HepG2 (cell line): Measurements from ENCODE around the gene IFT172. TPM values are rescaled to one million over a fixed set of nuclear protein-coding genes. Genes with fewer than 3 reads are reported as not detected.

ENCODE experiments used
- BCL6 ChIP-seq: IDR thresholded peaks from 2 replicates; pipeline ENCODE4 v1.6.1; 2016; ENCODE audit warnings: missing genetic modification reagents, missing compliant biosample characterization
- CERS6 ChIP-seq: sonication (generic); formaldehyde crosslinking; IDR thresholded peaks from 2 replicates; pipeline ENCODE4 v1.5.0; 2020; ENCODE audit warnings: missing genetic modification reagents
- HNF1B ChIP-seq: sonication (generic); formaldehyde crosslinking; IDR thresholded peaks from 2 replicates; pipeline ENCODE4 v1.5.1; 2020; ENCODE audit warnings: mild to moderate bottlenecking, moderate library complexity, missing genetic modification reagents
- HNRNPH1 ChIP-seq: fragments of 200-400 bp; formaldehyde crosslinking; optimal IDR thresholded peaks from 2 replicates; pipeline ENCODE3; 2017; ENCODE audit warnings: mild to moderate bottlenecking, low read depth, low read length
- HNRNPLL ChIP-seq: fragments of 200-400 bp; formaldehyde crosslinking; IDR thresholded peaks from 2 replicates; pipeline ENCODE4 v1.6.1; 2017; ENCODE audit warnings: mild to moderate bottlenecking, low read depth, low read length; ENCODE audit not compliant: poor library complexity, severe bottlenecking
- JARID2 ChIP-seq: sonication (generic); formaldehyde crosslinking; IDR thresholded peaks from 2 replicates; pipeline ENCODE4 v1.8.1; 2023; ENCODE audit warnings: missing genetic modification reagents, inconsistent platforms; ENCODE audit not compliant: insufficient replicate concordance
- KDM4B ChIP-seq: sonication (generic); formaldehyde crosslinking; IDR thresholded peaks from 2 replicates; pipeline ENCODE4 v1.4.0; 2020; ENCODE audit warnings: missing genetic modification reagents
- NR2F2 ChIP-seq: IDR thresholded peaks from 2 replicates; pipeline ENCODE4 v1.6.1; 2012; ENCODE audit warnings: low read depth, inconsistent platforms, borderline replicate concordance
- PAWR ChIP-seq: sonication (generic); formaldehyde crosslinking; IDR thresholded peaks from 2 replicates; pipeline ENCODE4 v1.4.0; 2020; ENCODE audit warnings: missing genetic modification reagents, mild to moderate bottlenecking, borderline replicate concordance
- PAX8 ChIP-seq: sonication (generic); formaldehyde crosslinking; IDR thresholded peaks from 2 replicates; pipeline ENCODE4 v1.8.0; 2022; ENCODE audit warnings: mild to moderate bottlenecking, missing genetic modification reagents, borderline replicate concordance
- PHB2 ChIP-seq: fragments of 450-650 bp; IDR thresholded peaks from 2 replicates; pipeline ENCODE4 v1.6.1; 2018; ENCODE audit not compliant: partially characterized antibody
- PHF5A ChIP-seq: IDR thresholded peaks from one replicate; pipeline ENCODE4 v1.6.1; 2018; ENCODE audit warnings: low read depth, missing genetic modification reagents; ENCODE audit not compliant: unreplicated experiment
- RARA ChIP-seq: IDR thresholded peaks from 2 replicates; pipeline ENCODE4 v1.6.1; 2016; ENCODE audit warnings: missing genetic modification reagents, missing compliant biosample characterization
- SETDB1 ChIP-seq: sonication (generic); formaldehyde crosslinking; IDR thresholded peaks from 2 replicates; pipeline ENCODE4 v1.5.1; 2020; ENCODE audit warnings: missing genetic modification reagents, mild to moderate bottlenecking, borderline replicate concordance
- SRSF1 ChIP-seq: fragments of 200-400 bp; formaldehyde crosslinking; optimal IDR thresholded peaks from 2 replicates; pipeline ENCODE3; 2017; ENCODE audit warnings: mild to moderate bottlenecking, low read depth, low read length, moderate library complexity
- STAG1 ChIP-seq: sonication (generic); formaldehyde crosslinking; IDR thresholded peaks from 2 replicates; pipeline ENCODE4 v1.4.0; 2020; ENCODE audit warnings: missing genetic modification reagents
- TBL1XR1 ChIP-seq: fragments of 150-350 bp; IDR thresholded peaks from 2 replicates; pipeline ENCODE4 v1.6.1; 2014; ENCODE audit warnings: borderline replicate concordance, low read length; ENCODE audit not compliant: partially characterized antibody
- TIGD3 ChIP-seq: sonication (generic); formaldehyde crosslinking; IDR thresholded peaks from 2 replicates; pipeline ENCODE4 v1.5.1; 2020; ENCODE audit warnings: mild to moderate bottlenecking, missing genetic modification reagents, borderline replicate concordance
- ZNF180 ChIP-seq: sonication (generic); formaldehyde crosslinking; IDR thresholded peaks from 2 replicates; pipeline ENCODE4 v1.4.0; 2020; ENCODE audit warnings: low read depth, missing genetic modification reagents, borderline replicate concordance
- ZNF337 ChIP-seq: sonication (generic); formaldehyde crosslinking; IDR thresholded peaks from 2 replicates; pipeline ENCODE4 v1.5.1; 2020; ENCODE audit warnings: missing genetic modification reagents, low read depth, mild to moderate bottlenecking, borderline replicate concordance
- ZNF367 ChIP-seq: sonication (generic); formaldehyde crosslinking; IDR thresholded peaks from 2 replicates; pipeline ENCODE4 v1.4.0; 2020; ENCODE audit warnings: missing genetic modification reagents, borderline replicate concordance
- ZNF567 ChIP-seq: sonication (generic); formaldehyde crosslinking; IDR thresholded peaks from 2 replicates; pipeline ENCODE4 v1.8.1; 2023; ENCODE audit warnings: mild to moderate bottlenecking, missing genetic modification reagents, borderline replicate concordance
- ZNF598 ChIP-seq: sonication (generic); formaldehyde crosslinking; IDR thresholded peaks from 2 replicates; pipeline ENCODE4 v1.5.1; 2020; ENCODE audit warnings: mild to moderate bottlenecking, missing genetic modification reagents, borderline replicate concordance
- polyA plus RNA-seq, 8 experiments: library from polyadenylated mRNA; depleted of rRNA in 3 of 8; stranded (reverse) in 7 of 8; unstranded in 1 of 8; fragments of >200 nt; fragmentation: Illumina TruSeq in 4 of 8; extraction: Trizol in 4 of 8; gene quantifications; 2 replicates each; pipeline versions ENCODE4 v1.2.1 to v1.2.3, GENCODE V29; 2011 to 2016; ENCODE audit warnings: low read depth in 4 of 8, missing spikeins in 1 of 8, mixed read lengths in 1 of 8; ENCODE audit not compliant: insufficient read depth in 1 of 8
- total RNA-seq, 5 experiments: library from RNA; depleted of rRNA; stranded (reverse); fragments of >200 nt; fragmentation: Illumina TruSeq; extraction: Trizol; gene quantifications; 2 replicates each; pipeline ENCODE4 v1.2.3, GENCODE V29; 2016; ENCODE audit warnings: low read depth in 1 of 5
- TF ChIP-seq, protein P1 (sequence below): sonication (generic); formaldehyde crosslinking; IDR thresholded peaks from 2 replicates; pipeline ENCODE4 v1.8.0; 2022; ENCODE audit warnings: missing genetic modification reagents, mild to moderate bottlenecking, inconsistent platforms, borderline replicate concordance
- TF ChIP-seq, protein P2 (sequence below): IDR thresholded peaks from 2 replicates; pipeline ENCODE4 v1.6.1; 2016; ENCODE audit warnings: missing genetic modification reagents, missing compliant biosample characterization

Gene IFT172
- total and polyA plus RNA-seq, 2 of the 13 experiments (the other 11 are each of a cell fraction or from before 2014, with no cell fraction given) = 21.6 to 35.7 TPM

GRCh38 chr2:27428978-27429541 lies 60.5 kb downstream of the IFT172 start (continued):
- TF ChIP-seq ZNF337 (CRISPR knock-in tag) (no peak; the same call in 1 of the 2 replicates), TIGD3 (CRISPR knock-in tag) (no peak), SETDB1 (CRISPR knock-in tag) (no peak), BCL6 (no peak), ZNF367 (0 out of 2 replicates have a peak, but pooled peaks have one; percentile 45), STAG1 (CRISPR knock-in tag) (peak; percentile 28; the same call in 1 of the 2 replicates), PAWR (CRISPR knock-in tag) (peak; percentile 95; the same call in 1 of the 2 replicates), RARA (no peak; the same call in 1 of the 2 replicates), ZNF180 (CRISPR knock-in tag) (0 out of 2 replicates have a peak, but pooled peaks have one; percentile 40), HNRNPH1 (no peak), TBL1XR1 (no peak), HNRNPLL (peak; percentile 95), ZNF598 (CRISPR knock-in tag) (no peak; the same call in 1 of the 2 replicates), ZNF567 (no peak), PAX8 (no peak), JARID2 (CRISPR knock-in tag) (no peak), SRSF1 (no peak), KDM4B (CRISPR knock-in tag) (no peak), CERS6 (CRISPR knock-in tag) (no peak), NR2F2 (no peak), PHF5A (no peak), HNF1B (CRISPR knock-in tag) (0 out of 2 replicates have a peak, but pooled peaks have one; percentile 25), PHB2 (no peak)
- TF ChIP-seq, protein P1, sequence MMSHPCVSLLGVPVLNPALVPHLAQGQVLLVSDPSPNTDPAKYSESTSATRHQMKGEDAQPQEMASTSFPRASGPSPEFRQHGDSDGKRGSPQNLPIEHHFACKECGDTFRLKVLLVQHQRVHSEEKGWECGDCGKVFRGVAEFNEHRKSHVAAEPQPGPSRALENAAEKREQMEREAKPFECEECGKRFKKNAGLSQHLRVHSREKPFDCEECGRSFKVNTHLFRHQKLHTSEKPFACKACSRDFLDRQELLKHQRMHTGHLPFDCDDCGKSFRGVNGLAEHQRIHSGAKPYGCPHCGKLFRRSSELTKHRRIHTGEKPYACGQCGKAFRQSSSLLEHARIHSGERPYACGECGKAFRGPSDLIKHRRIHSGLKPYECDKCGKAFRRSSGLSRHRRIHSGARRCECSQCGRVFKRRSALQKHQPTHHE (CRISPR knock-in tag) = no peak
- TF ChIP-seq, protein P2, sequence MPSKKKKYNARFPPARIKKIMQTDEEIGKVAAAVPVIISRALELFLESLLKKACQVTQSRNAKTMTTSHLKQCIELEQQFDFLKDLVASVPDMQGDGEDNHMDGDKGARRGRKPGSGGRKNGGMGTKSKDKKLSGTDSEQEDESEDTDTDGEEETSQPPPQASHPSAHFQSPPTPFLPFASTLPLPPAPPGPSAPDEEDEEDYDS = no peak
